Endothelial cell of umbilical vein (primary cell): ENCODE data around the gene NAP1L4. TPM values are rescaled to one million over a fixed set of nuclear protein-coding genes. Genes with fewer than 3 reads are reported as not detected.
"Not testable (repeated sequence)": the region's sequence is repeated elsewhere in the genome, so short reads cannot be mapped to it uniquely, and the experiment has no call there.

Source experiments
- BruUV-seq: library from RNA; stranded (reverse); fragments of 400-500 nt; replicated peaks from 2 replicates; lab custom pipeline; 2021; lab: Mats Ljungman, UMichigan
- CTCF ChIA-PET: fragments of 300-600, 350-600 bp; sonication (Branson Sonifier 250); formaldehyde crosslinking; loops from one replicate; lab custom pipeline; 2021; ENCODE audit warnings: antibody characterized with exemption, inconsistent platforms; lab: Charles Lee
- POLR2A ChIA-PET: fragments of 300-600, 350-600 bp; sonication (Branson Sonifier 250); formaldehyde crosslinking; loops from one replicate; lab custom pipeline; 2021; ENCODE audit warnings: antibody characterized with exemption, inconsistent platforms; lab: Charles Lee
- DNase-seq: peaks from one replicate; pipeline ENCODE4 v3.0.0-alpha.2; 2011; ENCODE audit warnings: low read depth, low spot score
- FAIRE-seq: peaks from 2 replicates; lab custom pipeline; 2011; peaks lifted over from hg19 to GRCh38; lab: Jason Lieb, UNC
- H2AFZ ChIP-seq: 2 replicates; pipeline ENCODE4 v1.6.0; 2012; ENCODE audit warnings: low read depth, low read length, control low read depth, inconsistent platforms
- H3K27ac ChIP-seq: 2 replicates; pipeline ENCODE4 v1.5.1; 2011; ENCODE audit warnings: low read depth, mild to moderate bottlenecking, control low read depth, low read length, moderate library complexity; ENCODE audit not compliant: insufficient read depth
- H3K27me3 ChIP-seq, 2 experiments: 2 replicates each; pipeline versions ENCODE4 v1.6.0 to v1.6.1; 2011; ENCODE audit warnings: low read length in 2 of 2, mixed read lengths in 1 of 2; ENCODE audit not compliant: control insufficient read depth in 2 of 2, insufficient read depth in 2 of 2
- H3K36me3 ChIP-seq, 2 experiments: 2 replicates in 1 of 2; 3 replicates in 1 of 2; pipeline ENCODE4 v1.5.1; 2011; ENCODE audit warnings: low read length in 2 of 2, mild to moderate bottlenecking in 1 of 2, moderate library complexity in 1 of 2; ENCODE audit not compliant: control insufficient read depth in 2 of 2, insufficient read depth in 2 of 2; ENCODE audit errors: extremely low read depth in 1 of 2
- H3K4me1 ChIP-seq: 3 replicates; pipeline ENCODE4 v1.5.1; 2011; ENCODE audit warnings: mild to moderate bottlenecking, low read length; ENCODE audit not compliant: control insufficient read depth, insufficient read depth; ENCODE audit errors: extremely low read depth
- H3K4me2 ChIP-seq: 2 replicates; pipeline ENCODE4 v1.6.1; 2011; ENCODE audit warnings: low read length, control low read depth, mixed read lengths; ENCODE audit not compliant: insufficient read depth
- H3K4me3 ChIP-seq, 3 experiments: fragments of 200-600 bp in 1 of 3; sonication (generic), shearing (Covaris generic) in 1 of 3; replicated peaks in 1 of 3; 2 replicates each; pipeline ENCODE4 v1.5.1; 2011 to 2016; ENCODE audit warnings: control low read depth in 3 of 3, low read length in 3 of 3, mild to moderate bottlenecking in 2 of 3, inconsistent platforms in 1 of 3, low read depth in 1 of 3, moderate library complexity in 1 of 3; ENCODE audit not compliant: insufficient read depth in 1 of 3
- H3K79me2 ChIP-seq: 2 replicates; pipeline ENCODE4 v1.6.0; 2012; ENCODE audit warnings: low read length, inconsistent platforms; ENCODE audit not compliant: control insufficient read depth, insufficient read depth
- H3K9ac ChIP-seq: replicated peaks from 2 replicates; pipeline ENCODE3; 2011; ENCODE audit warnings: low read length, control low read depth; ENCODE audit not compliant: insufficient read depth; ENCODE audit errors: extremely low read depth
- H3K9me1 ChIP-seq: replicated peaks from 3 replicates; pipeline ENCODE4 v1.6.0; 2011; ENCODE audit warnings: mild to moderate bottlenecking, low read length; ENCODE audit not compliant: control insufficient read depth, insufficient read depth; ENCODE audit errors: extremely low read depth
- H3K9me3 ChIP-seq: replicated peaks from 2 replicates; pipeline ENCODE4 v1.5.1; 2012; ENCODE audit warnings: low read length, inconsistent platforms; ENCODE audit not compliant: control insufficient read depth, insufficient read depth
- H4K20me1 ChIP-seq: replicated peaks from 2 replicates; pipeline ENCODE3; 2011; ENCODE audit warnings: mild to moderate bottlenecking, low read length; ENCODE audit not compliant: control insufficient read depth, insufficient read depth; ENCODE audit errors: extremely low read depth
- EZH2 ChIP-seq: IDR thresholded peaks from 2 replicates; pipeline ENCODE4 v1.6.1; 2012; ENCODE audit warnings: borderline replicate concordance, low read depth, mild to moderate bottlenecking, moderate library complexity, low read length, inconsistent platforms; ENCODE audit not compliant: severe bottlenecking
- FOS ChIP-seq: IDR thresholded peaks from 2 replicates; pipeline ENCODE4 v1.6.1; 2011; ENCODE audit warnings: mild to moderate bottlenecking, low read length, moderate library complexity, borderline replicate concordance; ENCODE audit not compliant: insufficient read depth
- GATA2 ChIP-seq: IDR thresholded peaks from 2 replicates; pipeline ENCODE4 v1.7.0; 2011; ENCODE audit warnings: low read depth, mild to moderate bottlenecking, moderate library complexity, mixed read lengths, low read length; ENCODE audit not compliant: insufficient read length, insufficient read depth
- MYC ChIP-seq: IDR thresholded peaks from one replicate; pipeline ENCODE4 v1.6.1; 2011; ENCODE audit warnings: mild to moderate bottlenecking, low read depth, low read length
- POLR2A ChIP-seq: IDR thresholded peaks from 2 replicates; pipeline ENCODE4 v1.6.1; 2012; ENCODE audit warnings: low read depth, mild to moderate bottlenecking, control low read depth, low read length
- dilution Hi-C: fragments of 300-500 bp; cut with MboI; formaldehyde crosslinking; loops from one replicate; pipeline ENCODE4 v1.15.0; 2019; ENCODE audit warnings: low sequenced_read_pairs; ENCODE audit not compliant: extremely low pct_ligation_motif_present
- intact Hi-C: fragments of 100-400 bp; cut with micrococcal nuclease; formaldehyde crosslinking; loops from one replicate; pipeline ENCODE4 v1.10.0; 2022
- polyA plus RNA-seq, 4 experiments: library from polyadenylated mRNA; depleted of rRNA in 3 of 4; stranded (reverse) in 3 of 4; unstranded in 1 of 4; fragments of >200 nt; gene quantifications; 2 replicates each; pipeline versions ENCODE4 v1.2.1 to v1.2.3, GENCODE V29; 2011 to 2012; ENCODE audit warnings: missing spikeins in 1 of 4
- total RNA-seq: library from RNA; stranded (reverse); gene quantifications from 2 replicates; pipeline ENCODE4 v1.2.3, GENCODE V29; 2021
- TF ChIP-seq, protein P1 (sequence below), 2 donors: IDR thresholded peaks; 1 replicate in 1 of 2; 2 replicates in 1 of 2; pipeline ENCODE4 v1.5.1; 2011; ENCODE audit warnings: low read length in 2 of 2, mild to moderate bottlenecking in 2 of 2, moderate library complexity in 2 of 2, control low read depth in 1 of 2, inconsistent platforms in 1 of 2, low read depth in 1 of 2; ENCODE audit not compliant: insufficient read depth in 1 of 2; ENCODE audit errors: extremely low read depth in 1 of 2
- TF ChIP-seq, protein P2 (sequence below): IDR thresholded peaks from 2 replicates; pipeline ENCODE4 v1.6.1; 2011; ENCODE audit not compliant: insufficient read depth, insufficient read length

Gene NAP1L4
- total and polyA plus RNA-seq, 2 donors (not counting 3 experiments of a cell fraction or from before 2014, with no cell fraction given): 100.0 to 177 TPM

DNA sequence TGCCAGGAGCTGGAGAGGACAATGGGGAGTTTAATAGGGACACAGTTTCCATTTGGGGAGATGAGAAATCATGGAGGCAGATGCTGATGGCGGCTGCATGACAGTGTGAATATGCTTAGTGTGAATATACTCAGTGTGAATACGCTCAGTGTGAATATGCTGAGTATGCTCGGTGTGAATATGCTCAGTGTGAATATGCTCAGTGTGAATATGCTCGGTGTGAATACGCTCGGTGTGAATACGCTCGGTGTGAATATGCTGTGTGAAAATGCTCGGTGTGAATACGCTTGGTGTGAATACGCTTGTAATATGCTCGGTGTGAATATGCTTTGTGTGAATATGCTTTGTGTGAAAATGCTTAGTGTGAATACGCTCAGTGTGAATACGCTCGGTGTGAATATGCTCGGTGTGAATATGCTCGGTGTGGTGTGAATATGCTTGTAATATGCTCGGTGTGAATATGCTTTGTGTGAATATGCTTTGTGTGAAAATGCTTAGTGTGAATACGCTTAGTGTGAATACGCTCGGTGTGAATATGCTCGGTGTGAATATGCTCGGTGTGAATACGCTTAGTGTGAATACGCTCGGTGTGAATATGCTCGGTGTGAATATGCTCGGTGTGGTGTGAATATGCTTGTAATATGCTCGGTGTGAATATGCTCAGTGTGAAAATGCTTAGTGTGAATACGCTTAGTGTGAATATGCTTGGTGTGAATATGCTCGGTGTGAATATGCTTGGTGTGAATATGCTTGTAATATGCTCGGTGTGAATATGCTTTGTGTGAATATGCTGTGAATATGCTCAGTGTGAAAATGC, 54.3 kb downstream of the NAP1L4 start:
- H3K9ac ChIP-seq, H3K79me2 ChIP-seq, H3K9me1 ChIP-seq, H3K4me3 ChIP-seq, H3K9me3 ChIP-seq, H3K4me2 ChIP-seq, H3K27me3 ChIP-seq, H4K20me1 ChIP-seq, DNase-seq, dilution Hi-C loops, BruUV-seq, POLR2A ChIA-PET, H3K4me1 ChIP-seq, FAIRE-seq, H3K36me3 ChIP-seq, H2AFZ ChIP-seq, H3K27ac ChIP-seq: not testable (repeated sequence)
- intact Hi-C loops: loop anchor here (10.0 kb wide), 2 partner anchors 227 to 707 kb away; partner anchors contain the start of genes ART1, ART5 and OSBPL5
- CTCF ChIA-PET: interaction anchor here (1.4 kb wide), 1 partner anchor 8 kb away, joined by 4 read pairs; no protein-coding TSS in a partner anchor

DNA sequence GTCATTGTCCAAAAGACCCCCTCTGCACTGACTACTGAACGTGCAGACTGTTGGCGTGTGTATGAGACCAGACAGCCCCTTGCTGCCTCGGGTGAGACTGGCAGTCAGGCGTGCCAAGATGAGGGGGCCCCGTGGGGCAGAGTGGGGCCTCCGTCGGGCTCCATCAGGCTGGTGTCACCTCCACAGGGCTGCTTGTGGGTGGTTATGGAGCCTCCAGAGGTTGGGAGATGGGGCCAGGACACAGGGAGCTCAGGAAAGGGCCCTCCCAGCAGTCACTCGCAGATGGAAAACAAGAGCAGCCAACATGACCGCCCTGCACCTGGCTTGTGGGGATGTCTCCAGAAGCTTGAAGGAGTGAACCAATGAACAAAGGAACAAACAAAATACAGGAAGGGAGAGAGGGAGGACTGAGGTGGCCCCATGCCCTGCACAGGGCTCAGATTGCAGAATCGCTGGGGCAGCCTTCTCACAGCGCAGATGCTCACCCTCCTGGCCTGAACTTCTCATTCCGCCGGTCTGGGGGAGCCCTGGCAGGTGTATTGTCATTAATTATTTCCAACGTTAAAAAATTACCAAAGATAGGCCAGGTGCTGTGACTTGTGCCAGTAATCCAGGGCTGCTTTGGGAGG, 57.4 kb downstream of the NAP1L4 start:
- H3K36me3 ChIP-seq: no peaks in the 10 kb centered on the region
- H3K9ac ChIP-seq: no peak overlapping the region
- ChIA-PET CTCF (interaction anchor here (2.0 kb wide), 1 partner anchor 42 kb away, joined by 7 read pairs; no protein-coding TSS in a partner anchor), POLR2A (interaction anchor here (1.0 to 1.7 kb wide), 2 partner anchors 10 to 17 kb away, joined by 3 to 4 read pairs; no protein-coding TSS in a partner anchor)
- H3K4me3 ChIP-seq: no peak overlapping the region
- H3K27me3 ChIP-seq: no peaks in the 10 kb centered on the region
- no peak overlapping the region for H2AFZ ChIP-seq
- no peak overlapping the region for H3K27ac ChIP-seq
- H3K79me2 ChIP-seq: no peaks in the 10 kb centered on the region
- H3K4me1 ChIP-seq: peaks cover 20% of the 10 kb centered on the region
- DNase-seq (no peak), FAIRE-seq (no peak)
- no peak for TF ChIP-seq POLR2A
- no peak for TF ChIP-seq FOS
- TF ChIP-seq, protein P1, sequence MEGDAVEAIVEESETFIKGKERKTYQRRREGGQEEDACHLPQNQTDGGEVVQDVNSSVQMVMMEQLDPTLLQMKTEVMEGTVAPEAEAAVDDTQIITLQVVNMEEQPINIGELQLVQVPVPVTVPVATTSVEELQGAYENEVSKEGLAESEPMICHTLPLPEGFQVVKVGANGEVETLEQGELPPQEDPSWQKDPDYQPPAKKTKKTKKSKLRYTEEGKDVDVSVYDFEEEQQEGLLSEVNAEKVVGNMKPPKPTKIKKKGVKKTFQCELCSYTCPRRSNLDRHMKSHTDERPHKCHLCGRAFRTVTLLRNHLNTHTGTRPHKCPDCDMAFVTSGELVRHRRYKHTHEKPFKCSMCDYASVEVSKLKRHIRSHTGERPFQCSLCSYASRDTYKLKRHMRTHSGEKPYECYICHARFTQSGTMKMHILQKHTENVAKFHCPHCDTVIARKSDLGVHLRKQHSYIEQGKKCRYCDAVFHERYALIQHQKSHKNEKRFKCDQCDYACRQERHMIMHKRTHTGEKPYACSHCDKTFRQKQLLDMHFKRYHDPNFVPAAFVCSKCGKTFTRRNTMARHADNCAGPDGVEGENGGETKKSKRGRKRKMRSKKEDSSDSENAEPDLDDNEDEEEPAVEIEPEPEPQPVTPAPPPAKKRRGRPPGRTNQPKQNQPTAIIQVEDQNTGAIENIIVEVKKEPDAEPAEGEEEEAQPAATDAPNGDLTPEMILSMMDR (IDR thresholded peaks at IDR 0.05; ENCODE audit: extremely low read depth in 1 of 2, insufficient read depth in 1 of 2, low read depth in 1 of 2, low read length in 2 of 2): no peak
- TF ChIP-seq, protein P2, sequence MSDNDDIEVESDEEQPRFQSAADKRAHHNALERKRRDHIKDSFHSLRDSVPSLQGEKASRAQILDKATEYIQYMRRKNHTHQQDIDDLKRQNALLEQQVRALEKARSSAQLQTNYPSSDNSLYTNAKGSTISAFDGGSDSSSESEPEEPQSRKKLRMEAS: no peak
- TF ChIP-seq EZH2: no peak
- no peak for TF ChIP-seq GATA2
- TF ChIP-seq MYC: no peak
- H3K4me2 ChIP-seq: no peak overlapping the region
- H4K20me1 ChIP-seq: no peaks in the 10 kb centered on the region
- H3K9me1 ChIP-seq: no peaks in the 10 kb centered on the region
- intact Hi-C loops (loop anchor here (5.0 to 10.0 kb wide), 3 partner anchors 230 to 710 kb away; partner anchors contain the start of genes ART1, ART5, MRGPRG and OSBPL5), dilution Hi-C loops (no loop called here)
- H3K9me3 ChIP-seq: peaks cover 2% of the 10 kb centered on the region
- no TSS peak for BruUV-seq
